K562 (cell line): ENCODE data around the gene TNIK. TPM values are rescaled to one million over a fixed set of nuclear protein-coding genes. Genes with fewer than 3 reads are reported as not detected.

ENCODE experiments used
- ARNT ChIP-seq, 2 experiments: fragments of 450-650 bp; IDR thresholded peaks; 2 replicates each; pipeline ENCODE4 v1.6.1; 2016; ENCODE audit warnings: mild to moderate bottlenecking in 1 of 2
- CTBP1 ChIP-seq: fragments of 450-650 bp; IDR thresholded peaks from 2 replicates; pipeline ENCODE4 v1.6.1; 2016; ENCODE audit warnings: borderline replicate concordance
- JUND ChIP-seq, 2 experiments: IDR thresholded peaks; 2 replicates in 1 of 2; 3 replicates in 1 of 2; pipeline ENCODE4 v1.6.1; 2011; ENCODE audit warnings: borderline replicate concordance in 2 of 2, low read depth in 2 of 2, low read length in 2 of 2, improper control_type of control experiment in 1 of 2, missing biosample characterization in 1 of 2, missing genetic modification characterization in 1 of 2, missing genetic modification reagents in 1 of 2
- MCM3 ChIP-seq: fragments of 450-650 bp; IDR thresholded peaks from 2 replicates; pipeline ENCODE4 v1.6.1; 2016
- NCOA2 ChIP-seq, 2 experiments: fragments of 450-650 bp; IDR thresholded peaks; 2 replicates each; pipeline ENCODE4 v1.6.1; 2018; ENCODE audit warnings: mild to moderate bottlenecking in 2 of 2, moderate library complexity in 1 of 2; ENCODE audit not compliant: partially characterized antibody in 2 of 2
- PCBP1 ChIP-seq: fragments of 200-400 bp; formaldehyde crosslinking; IDR thresholded peaks from 2 replicates; pipeline ENCODE4 v1.6.1; 2018; ENCODE audit warnings: mild to moderate bottlenecking, low read depth, low read length; ENCODE audit not compliant: poor library complexity, severe bottlenecking
- POLR2A ChIP-seq: fragments of 450-650 bp; conservative IDR thresholded peaks from 2 replicates; pipeline ENCODE4 v1.6.1; 2016
- PYGO2 ChIP-seq: fragments of 450-650 bp; IDR thresholded peaks from 2 replicates; pipeline ENCODE4 v1.6.1; 2016; ENCODE audit warnings: mild to moderate bottlenecking, missing genetic modification characterization, moderate library complexity, missing compliant biosample characterization
- SMAD3 ChIP-seq: fragments of 450-650 bp; formaldehyde crosslinking; conservative IDR thresholded peaks from 2 replicates; pipeline ENCODE4 v1.4.0; 2020; ENCODE audit warnings: mild to moderate bottlenecking
- TBL1XR1 ChIP-seq, 2 experiments: IDR thresholded peaks; 2 replicates each; pipeline ENCODE4 v1.6.1; 2012; ENCODE audit warnings: improper control_type of control experiment in 2 of 2, low read length in 2 of 2, mild to moderate bottlenecking in 1 of 2
- polyA plus RNA-seq, 8 experiments: library from polyadenylated mRNA; depleted of rRNA in 4 of 8; stranded (reverse) in 5 of 8; unstranded in 3 of 8; fragments of >200 nt; fragmentation: Nextera tagmentation in 2 of 8; fragmentation: Illumina TruSeq in 1 of 8; extraction: Ambion mirVana in 2 of 8; extraction: Trizol in 1 of 8; gene quantifications; 2 replicates each; pipeline versions ENCODE4 v1.2.1 to v1.2.3, GENCODE V29; 2011 to 2014; ENCODE audit warnings: inconsistent platforms in 1 of 8, missing spikeins in 1 of 8
- total RNA-seq, 7 experiments: library from RNA; depleted of rRNA in 6 of 7; stranded (reverse); fragments of >200 nt in 6 of 7; fragmentation: Illumina TruSeq in 2 of 7; extraction: Trizol in 2 of 7; gene quantifications; 2 replicates each; pipeline versions ENCODE4 v1.2.1 to v1.2.3, GENCODE V29; 2011 to 2021; ENCODE audit warnings: low replicate concordance in 1 of 7
- TF ChIP-seq, protein P1 (sequence below), 2 experiments: IDR thresholded peaks; 2 replicates each; pipeline ENCODE4 v1.6.1; 2012; ENCODE audit warnings: improper control_type of control experiment in 2 of 2, low read depth in 2 of 2, low read length in 2 of 2, borderline replicate concordance in 1 of 2
- TF ChIP-seq, protein P2 (sequence below): fragments of 450-650 bp; IDR thresholded peaks from 2 replicates; pipeline ENCODE4 v1.6.1; 2016; ENCODE audit warnings: antibody characterized with exemption
- TF ChIP-seq, protein P3 (sequence below): fragments of 250-450 bp; sonication (Bioruptor Pico); IDR thresholded peaks from 2 replicates; pipeline ENCODE4 v1.8.0; 2022; ENCODE audit warnings: moderate library complexity, mild to moderate bottlenecking, inconsistent platforms
- TF ChIP-seq, protein P4 (sequence below), 2 experiments: fragments of 150-350 bp in 1 of 2; IDR thresholded peaks; 2 replicates each; pipeline ENCODE4 v1.6.1; 2012 to 2016; ENCODE audit warnings: low read depth in 2 of 2, low read length in 2 of 2, mild to moderate bottlenecking in 1 of 2, moderate library complexity in 1 of 2
- TF ChIP-seq, protein P5 (sequence below): fragments of 250-450 bp; sonication (Bioruptor Pico); IDR thresholded peaks from 2 replicates; pipeline ENCODE4 v1.9.0; 2021; ENCODE audit warnings: mild to moderate bottlenecking
- TF ChIP-seq, protein P6 (sequence below): sonication (generic); IDR thresholded peaks from 2 replicates; pipeline ENCODE4 v1.6.1; 2016

The TNIK gene
- total and polyA plus RNA-seq, 9 of the 15 experiments (the other 6 are each of a cell fraction or from before 2014, with no cell fraction given) = 6.6 to 39.0 (median 24.7) TPM

DNA sequence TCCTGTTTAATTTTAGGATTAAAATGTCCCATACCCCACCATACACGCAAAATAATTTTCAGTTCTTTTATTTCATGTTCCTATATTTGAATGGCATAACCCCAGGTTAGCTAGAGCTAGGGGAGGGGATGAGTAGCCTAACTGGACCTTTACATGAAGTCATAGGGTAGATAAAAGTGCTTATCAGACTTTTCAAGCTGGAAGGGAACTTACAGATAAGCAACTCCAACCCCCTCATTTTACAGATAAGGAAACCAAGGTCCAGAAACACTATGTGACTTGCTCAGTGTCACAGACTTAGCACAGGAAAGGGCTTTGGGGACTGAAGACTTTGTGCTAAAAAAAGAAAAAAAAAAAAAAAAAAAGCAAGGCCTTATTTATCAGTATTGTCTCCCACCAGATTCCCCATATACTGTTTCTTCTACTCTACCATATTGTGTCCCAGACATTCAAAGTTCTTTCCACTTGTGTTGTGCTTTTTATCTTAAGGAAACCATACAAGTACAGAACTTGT lies 10.6 kb upstream of the TNIK start (continued):
- TF ChIP-seq NCOA2 (IDR thresholded peaks at IDR 0.05; ENCODE audit: partially characterized antibody in 2 of 2) (peak; percentile 77 to 86), PYGO2 (peak; percentile 88), SMAD3 (CRISPR knock-in tag) (peak; percentile 38; the same call in 1 of the 2 replicates), MCM3 (no peak), ARNT (IDR thresholded peaks at IDR 0.05) (peak; percentile 90 to 97; a peak in 3 of 4 replicates), CTBP1 (peak; percentile 87), JUND (IDR thresholded peaks at IDR 0.05; ENCODE audit: borderline replicate concordance, low read depth, low read length) (peak; percentile 98), JUND (tag; IDR thresholded peaks at IDR 0.05; ENCODE audit: borderline replicate concordance, low read depth, low read length) (peak; percentile 96; the same call in 2 of the 3 replicates), PCBP1 (no peak), POLR2A (peak; percentile 35; the same call in 1 of the 2 replicates), TBL1XR1 (IDR thresholded peaks at IDR 0.05; ENCODE audit: low read length in 2 of 2) (peak in 1 of 2 experiments; percentile 96; a peak in 2 of 4 replicates)
- TF ChIP-seq, protein P1, sequence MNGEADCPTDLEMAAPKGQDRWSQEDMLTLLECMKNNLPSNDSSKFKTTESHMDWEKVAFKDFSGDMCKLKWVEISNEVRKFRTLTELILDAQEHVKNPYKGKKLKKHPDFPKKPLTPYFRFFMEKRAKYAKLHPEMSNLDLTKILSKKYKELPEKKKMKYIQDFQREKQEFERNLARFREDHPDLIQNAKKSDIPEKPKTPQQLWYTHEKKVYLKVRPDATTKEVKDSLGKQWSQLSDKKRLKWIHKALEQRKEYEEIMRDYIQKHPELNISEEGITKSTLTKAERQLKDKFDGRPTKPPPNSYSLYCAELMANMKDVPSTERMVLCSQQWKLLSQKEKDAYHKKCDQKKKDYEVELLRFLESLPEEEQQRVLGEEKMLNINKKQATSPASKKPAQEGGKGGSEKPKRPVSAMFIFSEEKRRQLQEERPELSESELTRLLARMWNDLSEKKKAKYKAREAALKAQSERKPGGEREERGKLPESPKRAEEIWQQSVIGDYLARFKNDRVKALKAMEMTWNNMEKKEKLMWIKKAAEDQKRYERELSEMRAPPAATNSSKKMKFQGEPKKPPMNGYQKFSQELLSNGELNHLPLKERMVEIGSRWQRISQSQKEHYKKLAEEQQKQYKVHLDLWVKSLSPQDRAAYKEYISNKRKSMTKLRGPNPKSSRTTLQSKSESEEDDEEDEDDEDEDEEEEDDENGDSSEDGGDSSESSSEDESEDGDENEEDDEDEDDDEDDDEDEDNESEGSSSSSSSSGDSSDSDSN (IDR thresholded peaks at IDR 0.05; ENCODE audit: borderline replicate concordance in 1 of 2, low read depth in 2 of 2, low read length in 2 of 2) = 0 out of 4 replicates have a peak, but pooled peaks of 1 of the 2 experiments have one; percentile 13
- TF ChIP-seq, protein P2, sequence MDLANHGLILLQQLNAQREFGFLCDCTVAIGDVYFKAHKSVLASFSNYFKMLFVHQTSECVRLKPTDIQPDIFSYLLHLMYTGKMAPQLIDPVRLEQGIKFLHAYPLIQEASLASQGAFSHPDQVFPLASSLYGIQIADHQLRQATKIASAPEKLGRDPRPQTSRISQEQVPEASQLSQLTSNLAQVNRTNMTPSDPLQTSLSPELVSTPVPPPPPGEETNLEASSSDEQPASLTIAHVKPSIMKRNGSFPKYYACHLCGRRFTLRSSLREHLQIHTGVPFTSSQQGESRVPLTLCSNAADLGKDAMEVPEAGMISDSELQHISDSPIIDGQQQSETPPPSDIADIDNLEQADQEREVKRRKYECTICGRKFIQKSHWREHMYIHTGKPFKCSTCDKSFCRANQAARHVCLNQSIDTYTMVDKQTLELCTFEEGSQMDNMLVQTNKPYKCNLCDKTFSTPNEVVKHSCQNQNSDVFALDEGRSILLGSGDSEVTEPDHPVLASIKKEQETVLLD = peak; percentile 83; the same call in 1 of the 2 replicates
- TF ChIP-seq, protein P3, sequence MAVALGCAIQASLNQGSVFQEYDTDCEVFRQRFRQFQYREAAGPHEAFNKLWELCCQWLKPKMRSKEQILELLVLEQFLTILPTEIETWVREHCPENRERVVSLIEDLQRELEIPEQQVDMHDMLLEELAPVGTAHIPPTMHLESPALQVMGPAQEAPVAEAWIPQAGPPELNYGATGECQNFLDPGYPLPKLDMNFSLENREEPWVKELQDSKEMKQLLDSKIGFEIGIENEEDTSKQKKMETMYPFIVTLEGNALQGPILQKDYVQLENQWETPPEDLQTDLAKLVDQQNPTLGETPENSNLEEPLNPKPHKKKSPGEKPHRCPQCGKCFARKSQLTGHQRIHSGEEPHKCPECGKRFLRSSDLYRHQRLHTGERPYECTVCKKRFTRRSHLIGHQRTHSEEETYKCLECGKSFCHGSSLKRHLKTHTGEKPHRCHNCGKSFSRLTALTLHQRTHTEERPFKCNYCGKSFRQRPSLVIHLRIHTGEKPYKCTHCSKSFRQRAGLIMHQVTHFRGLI (CRISPR knock-in tag) = 0 out of 2 replicates have a peak, but pooled peaks have one; percentile 11
- TF ChIP-seq, protein P4, sequence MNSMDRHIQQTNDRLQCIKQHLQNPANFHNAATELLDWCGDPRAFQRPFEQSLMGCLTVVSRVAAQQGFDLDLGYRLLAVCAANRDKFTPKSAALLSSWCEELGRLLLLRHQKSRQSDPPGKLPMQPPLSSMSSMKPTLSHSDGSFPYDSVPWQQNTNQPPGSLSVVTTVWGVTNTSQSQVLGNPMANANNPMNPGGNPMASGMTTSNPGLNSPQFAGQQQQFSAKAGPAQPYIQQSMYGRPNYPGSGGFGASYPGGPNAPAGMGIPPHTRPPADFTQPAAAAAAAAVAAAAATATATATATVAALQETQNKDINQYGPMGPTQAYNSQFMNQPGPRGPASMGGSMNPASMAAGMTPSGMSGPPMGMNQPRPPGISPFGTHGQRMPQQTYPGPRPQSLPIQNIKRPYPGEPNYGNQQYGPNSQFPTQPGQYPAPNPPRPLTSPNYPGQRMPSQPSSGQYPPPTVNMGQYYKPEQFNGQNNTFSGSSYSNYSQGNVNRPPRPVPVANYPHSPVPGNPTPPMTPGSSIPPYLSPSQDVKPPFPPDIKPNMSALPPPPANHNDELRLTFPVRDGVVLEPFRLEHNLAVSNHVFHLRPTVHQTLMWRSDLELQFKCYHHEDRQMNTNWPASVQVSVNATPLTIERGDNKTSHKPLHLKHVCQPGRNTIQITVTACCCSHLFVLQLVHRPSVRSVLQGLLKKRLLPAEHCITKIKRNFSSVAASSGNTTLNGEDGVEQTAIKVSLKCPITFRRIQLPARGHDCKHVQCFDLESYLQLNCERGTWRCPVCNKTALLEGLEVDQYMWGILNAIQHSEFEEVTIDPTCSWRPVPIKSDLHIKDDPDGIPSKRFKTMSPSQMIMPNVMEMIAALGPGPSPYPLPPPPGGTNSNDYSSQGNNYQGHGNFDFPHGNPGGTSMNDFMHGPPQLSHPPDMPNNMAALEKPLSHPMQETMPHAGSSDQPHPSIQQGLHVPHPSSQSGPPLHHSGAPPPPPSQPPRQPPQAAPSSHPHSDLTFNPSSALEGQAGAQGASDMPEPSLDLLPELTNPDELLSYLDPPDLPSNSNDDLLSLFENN (IDR thresholded peaks at IDR 0.05; ENCODE audit: low read depth in 2 of 2, low read length in 2 of 2) = peak in 1 of 2 experiments; percentile 98; a peak in 2 of 4 replicates
- TF ChIP-seq, protein P5, sequence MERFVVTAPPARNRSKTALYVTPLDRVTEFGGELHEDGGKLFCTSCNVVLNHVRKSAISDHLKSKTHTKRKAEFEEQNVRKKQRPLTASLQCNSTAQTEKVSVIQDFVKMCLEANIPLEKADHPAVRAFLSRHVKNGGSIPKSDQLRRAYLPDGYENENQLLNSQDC = 0 out of 2 replicates have a peak, but pooled peaks have one; percentile 43
- TF ChIP-seq, protein P6, sequence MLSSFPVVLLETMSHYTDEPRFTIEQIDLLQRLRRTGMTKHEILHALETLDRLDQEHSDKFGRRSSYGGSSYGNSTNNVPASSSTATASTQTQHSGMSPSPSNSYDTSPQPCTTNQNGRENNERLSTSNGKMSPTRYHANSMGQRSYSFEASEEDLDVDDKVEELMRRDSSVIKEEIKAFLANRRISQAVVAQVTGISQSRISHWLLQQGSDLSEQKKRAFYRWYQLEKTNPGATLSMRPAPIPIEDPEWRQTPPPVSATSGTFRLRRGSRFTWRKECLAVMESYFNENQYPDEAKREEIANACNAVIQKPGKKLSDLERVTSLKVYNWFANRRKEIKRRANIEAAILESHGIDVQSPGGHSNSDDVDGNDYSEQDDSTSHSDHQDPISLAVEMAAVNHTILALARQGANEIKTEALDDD = peak; percentile 94
